ENCODE data around the gene NDUFB2.

DNA sequence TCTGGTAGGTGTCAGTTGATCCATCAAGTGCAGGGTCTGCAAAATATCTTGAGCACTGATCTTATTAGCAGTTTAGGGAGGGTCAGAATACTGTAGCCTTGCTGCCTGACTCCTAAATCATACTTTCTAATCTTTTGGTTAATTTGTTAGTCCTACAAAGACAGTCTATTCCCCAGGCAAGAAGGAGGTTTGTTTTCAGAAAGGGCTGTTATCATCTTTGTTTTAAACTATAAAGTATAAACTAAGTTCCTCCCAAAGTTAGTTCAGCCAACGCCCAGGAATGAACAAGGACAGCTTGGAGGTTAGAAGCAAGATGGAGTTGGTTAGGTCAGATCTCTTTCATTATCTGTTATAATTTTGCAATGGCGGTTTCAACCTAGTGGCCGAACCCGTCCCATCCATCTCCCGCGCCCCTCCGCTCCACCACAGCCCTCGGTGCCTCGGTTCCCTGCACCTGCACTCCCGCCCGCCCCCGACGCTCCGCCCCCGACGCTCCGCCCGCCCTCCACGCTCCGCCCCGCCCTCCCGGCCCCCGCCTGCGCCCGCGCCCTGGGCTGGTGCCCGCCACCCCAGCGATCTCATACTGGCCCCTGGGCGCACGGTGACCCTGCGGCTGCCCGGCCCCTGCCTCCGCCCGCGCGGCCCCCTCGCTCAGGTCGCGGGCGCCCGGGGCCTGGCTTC, 24.0 kb upstream of the NDUFB2 start, which contains the start of gene ADCK2:
- TF ChIP-seq CTCF (IDR thresholded peaks at IDR 0.05) (no peak), POLR2A (IDR thresholded peaks at IDR 0.05) (no peak)
